NCI-H69 (cell line): ENCODE data around the gene SLC35E2B.
"Not testable (repeated sequence)": the region's sequence is repeated elsewhere in the genome, so short reads cannot be mapped to it uniquely, and the experiment has no call there.

ENCODE experiments used
- DNase-seq: peaks from one replicate; lab custom pipeline; 2025; lab: John Stamatoyannopoulos, UW

Gene SLC35E2B

DNA sequence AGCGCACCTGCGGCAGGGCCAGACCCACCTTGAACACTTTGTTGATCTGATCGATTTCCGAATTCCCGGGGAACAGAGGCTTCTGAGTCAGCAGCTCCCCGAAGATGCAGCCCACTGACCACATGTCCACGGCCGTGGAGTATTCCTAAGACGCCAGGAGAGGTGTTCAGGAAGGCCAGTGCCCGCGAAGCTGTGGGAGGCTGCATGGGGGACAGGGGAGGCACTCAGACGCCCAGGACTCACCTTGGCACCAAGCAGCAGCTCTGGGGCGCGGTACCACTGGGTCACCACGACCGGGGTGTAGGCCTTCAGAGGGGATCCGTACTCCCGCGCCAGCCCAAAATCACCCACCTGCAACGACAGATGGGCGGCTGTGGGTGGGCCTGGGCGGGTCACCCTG, 11.2 kb upstream of the SLC35E2B start:
- no peak for DNase-seq

DNA sequence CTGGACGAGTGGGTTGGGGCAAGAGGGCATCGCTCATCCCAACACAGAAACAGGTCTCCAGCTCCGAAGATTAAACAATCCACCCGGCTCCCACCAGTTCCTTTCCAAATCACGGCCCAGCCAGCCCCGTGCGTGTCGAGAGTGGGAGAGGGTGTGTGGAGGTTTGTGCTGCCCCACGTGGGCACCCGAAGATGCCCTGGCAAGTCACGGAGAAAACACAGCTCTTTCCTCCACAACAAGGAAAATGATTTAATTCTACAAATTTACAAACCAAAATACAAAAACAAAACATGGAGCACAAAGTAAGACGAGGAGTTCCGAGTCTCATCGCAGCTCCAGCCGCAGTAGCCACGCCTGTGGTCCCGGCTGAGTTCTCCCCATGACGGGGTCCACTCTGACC, 9.9 kb upstream of the SLC35E2B start:
- not testable (repeated sequence) for DNase-seq

DNA sequence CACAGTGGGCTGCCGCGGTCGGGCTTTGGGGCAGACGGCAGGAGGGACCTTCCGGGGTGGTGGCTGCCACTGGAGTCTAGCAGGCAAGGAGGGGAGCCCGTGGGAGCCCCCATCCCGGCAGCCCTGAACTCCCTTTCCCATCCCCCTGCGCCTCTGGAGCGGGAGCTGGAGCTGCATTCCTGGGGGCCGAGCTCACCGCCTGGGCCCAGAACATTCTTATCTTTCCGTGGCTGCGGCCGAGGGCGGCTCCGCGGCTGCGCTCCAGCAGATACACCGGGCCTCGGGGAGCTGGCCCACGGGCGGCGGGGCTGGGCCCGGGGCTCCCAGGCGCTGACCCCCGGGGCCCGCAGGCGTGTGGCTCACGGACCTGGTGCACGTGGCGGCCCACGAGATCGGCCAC, 8.0 kb upstream of the SLC35E2B start:
- DNase-seq = not testable (repeated sequence)

- DNase-seq = not testable (repeated sequence)
Measured at GRCh38 chr1:1700067-1700466, 7.5 kb upstream of the SLC35E2B start.

- DNase-seq = not testable (repeated sequence)
Measured at GRCh38 chr1:1699061-1699460, 6.5 kb upstream of the SLC35E2B start.

GRCh38 chr1:1697358-1698183, 5.0 kb upstream of the SLC35E2B start:
- not testable (repeated sequence) for DNase-seq

- DNase-seq = not testable (repeated sequence)
Measured at GRCh38 chr1:1696431-1697357, 4.1 kb upstream of the SLC35E2B start.

GRCh38 chr1:1692324-1692713, 276 bp downstream of the SLC35E2B start:
- peak; percentile 88 for DNase-seq

DNA sequence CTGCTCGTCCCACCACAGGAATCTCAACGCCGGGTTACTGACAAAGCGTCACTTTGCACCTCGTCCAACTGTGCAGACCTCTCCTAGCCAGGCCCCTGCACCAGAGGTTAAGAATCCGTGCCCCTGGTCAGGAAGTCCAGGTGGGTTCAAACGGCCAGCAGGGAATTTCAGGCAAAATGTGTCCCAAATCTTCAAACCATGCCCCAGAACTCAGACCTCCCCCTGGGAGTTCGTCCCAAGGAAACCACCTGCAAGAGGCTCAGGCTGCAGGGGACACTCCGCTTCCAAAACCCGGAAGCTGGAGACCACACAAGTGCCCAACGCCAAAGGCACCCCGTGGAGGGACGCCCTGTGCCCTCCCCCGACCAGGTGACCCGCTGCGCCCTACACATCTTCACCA, 1.2 kb downstream of the SLC35E2B start:
- not testable (repeated sequence) for DNase-seq

DNA sequence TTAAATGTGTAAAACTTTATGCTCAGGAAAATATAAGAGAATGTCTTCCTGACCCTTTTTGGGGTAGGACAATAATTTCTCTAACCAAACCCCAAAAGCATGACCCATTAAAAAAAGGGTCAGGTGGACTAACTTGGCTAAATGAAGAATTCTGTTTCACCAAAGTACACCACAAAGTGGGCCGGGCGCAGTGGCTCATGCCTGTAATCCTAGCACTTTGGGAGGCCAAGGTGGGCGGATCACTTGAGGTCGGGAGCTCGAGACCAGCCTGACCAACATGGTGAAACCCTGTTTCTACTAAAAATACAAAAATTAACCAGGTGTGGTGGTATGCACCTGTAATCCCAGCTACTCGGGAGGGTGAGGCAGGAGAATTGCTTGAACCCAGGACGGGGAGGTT, 3.1 kb downstream of the SLC35E2B start:
- not testable (repeated sequence) for DNase-seq

- no peak for DNase-seq
Measured at GRCh38 chr1:1687846-1688245, 4.7 kb downstream of the SLC35E2B start.

DNA sequence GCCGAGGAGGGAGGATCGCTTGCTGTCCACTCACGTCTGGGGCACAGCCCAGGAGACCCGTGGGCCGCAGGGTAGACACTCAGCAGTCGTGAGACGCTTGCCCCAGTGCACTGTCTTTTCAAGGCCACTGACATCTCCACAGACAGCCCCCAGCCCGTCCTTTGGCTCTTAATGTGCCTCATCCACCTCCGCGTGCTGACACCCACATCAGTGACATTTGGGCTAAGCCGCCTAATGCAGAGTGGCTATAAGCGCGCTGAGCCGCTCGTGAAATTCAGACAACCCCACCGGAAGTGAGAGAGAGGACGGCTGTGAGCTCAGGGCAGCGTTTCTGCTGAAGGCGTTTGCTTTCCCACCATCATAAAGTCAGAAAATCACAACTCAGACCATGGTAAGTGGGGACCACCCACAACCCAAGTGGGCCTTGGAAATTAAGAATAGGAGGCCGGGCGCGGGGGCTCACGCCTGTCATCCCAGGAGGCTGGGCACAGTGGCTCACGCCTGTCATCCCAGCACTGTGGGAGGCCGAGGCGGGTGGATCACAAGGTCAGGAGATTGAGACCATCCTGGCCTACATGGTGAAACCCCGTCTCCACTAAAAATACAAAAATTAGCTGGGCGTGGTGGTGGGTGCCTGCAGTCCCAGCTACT, 8.4 kb downstream of the SLC35E2B start:
- DNase-seq = no peak

DNA sequence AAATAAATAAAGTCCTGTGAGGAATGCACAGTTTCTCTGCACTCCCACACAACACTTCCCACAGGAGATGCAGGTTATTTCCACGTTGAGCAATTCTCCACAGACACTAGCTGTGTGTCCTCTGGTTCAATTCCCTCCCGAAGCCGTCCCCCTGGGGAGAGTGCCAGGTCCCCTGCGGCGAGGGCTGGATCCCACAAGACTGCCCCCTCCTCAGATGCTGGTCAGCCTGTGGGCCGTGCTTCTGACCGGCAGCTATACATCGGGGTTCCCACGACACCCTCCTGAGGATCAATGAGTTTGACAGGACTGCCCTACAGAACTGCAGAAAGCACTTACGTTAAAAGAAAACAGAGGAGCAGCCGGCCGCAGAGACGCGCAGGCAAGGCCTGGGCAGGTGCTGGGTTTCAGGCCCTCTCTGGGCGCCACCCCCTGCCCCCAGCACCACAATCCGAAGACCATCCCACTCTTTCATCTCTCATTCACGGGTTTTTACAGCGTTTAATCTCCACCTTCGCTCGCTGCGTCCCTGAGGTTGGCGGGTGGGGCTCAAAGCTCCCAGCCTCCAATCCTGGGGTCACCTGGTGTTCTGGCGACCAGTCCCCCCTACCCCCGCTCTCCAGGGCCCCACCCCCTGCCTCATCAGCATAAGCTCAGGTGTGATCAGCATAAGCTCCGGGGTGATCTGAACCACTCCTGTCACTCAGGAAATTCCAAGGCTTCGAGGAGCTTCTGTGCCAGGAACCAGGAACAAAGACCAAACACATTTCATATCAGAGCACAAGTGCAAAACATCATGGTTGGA, 9.3 kb downstream of the SLC35E2B start:
- DNase-seq = no peak

GRCh38 chr1:1680912-1681273, 11.7 kb downstream of the SLC35E2B start:
- DNase-seq = no peak

DNA sequence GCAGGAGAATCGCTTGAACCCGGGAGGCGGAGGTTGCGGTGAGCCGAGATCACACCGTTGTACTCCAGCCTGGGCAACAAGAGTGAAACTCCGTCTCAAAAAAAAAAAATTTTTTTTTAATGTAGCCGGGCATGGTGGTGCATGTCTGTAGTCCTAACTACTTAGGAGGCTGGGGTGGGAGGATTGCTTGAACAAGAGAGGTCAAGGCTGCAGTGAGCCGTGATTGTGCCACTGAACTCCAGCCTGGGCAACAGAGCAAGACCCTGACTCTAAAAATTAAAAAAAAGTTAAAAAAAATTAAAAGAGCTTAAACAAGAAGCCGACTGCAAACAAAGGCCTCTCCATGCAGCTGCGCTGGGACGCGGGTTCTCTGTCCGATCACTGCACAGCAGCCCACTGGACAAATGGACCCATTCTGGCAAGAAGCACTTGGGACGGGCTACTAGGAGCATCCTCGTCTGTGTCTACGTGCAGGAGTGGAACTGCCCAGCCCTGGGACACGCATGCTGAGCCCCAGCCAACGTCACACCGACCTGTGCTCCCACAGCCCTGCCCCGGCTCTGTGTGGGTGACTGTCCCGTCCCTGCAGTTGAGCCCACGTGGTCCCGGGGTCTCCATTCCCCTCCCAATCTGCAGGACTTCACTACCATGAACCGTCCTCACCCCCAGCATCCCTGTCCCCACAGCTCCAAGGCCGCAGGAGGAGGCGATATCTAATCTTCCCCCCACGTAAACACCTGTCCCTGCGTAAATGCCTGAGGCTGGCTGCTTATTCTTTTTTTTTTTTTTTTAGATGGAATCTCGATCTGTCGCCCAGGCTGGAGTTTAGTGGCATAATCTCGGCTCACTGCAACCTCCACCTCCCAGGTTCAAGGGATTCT, 12.3 kb downstream of the SLC35E2B start:
- DNase-seq = no peak

DNA sequence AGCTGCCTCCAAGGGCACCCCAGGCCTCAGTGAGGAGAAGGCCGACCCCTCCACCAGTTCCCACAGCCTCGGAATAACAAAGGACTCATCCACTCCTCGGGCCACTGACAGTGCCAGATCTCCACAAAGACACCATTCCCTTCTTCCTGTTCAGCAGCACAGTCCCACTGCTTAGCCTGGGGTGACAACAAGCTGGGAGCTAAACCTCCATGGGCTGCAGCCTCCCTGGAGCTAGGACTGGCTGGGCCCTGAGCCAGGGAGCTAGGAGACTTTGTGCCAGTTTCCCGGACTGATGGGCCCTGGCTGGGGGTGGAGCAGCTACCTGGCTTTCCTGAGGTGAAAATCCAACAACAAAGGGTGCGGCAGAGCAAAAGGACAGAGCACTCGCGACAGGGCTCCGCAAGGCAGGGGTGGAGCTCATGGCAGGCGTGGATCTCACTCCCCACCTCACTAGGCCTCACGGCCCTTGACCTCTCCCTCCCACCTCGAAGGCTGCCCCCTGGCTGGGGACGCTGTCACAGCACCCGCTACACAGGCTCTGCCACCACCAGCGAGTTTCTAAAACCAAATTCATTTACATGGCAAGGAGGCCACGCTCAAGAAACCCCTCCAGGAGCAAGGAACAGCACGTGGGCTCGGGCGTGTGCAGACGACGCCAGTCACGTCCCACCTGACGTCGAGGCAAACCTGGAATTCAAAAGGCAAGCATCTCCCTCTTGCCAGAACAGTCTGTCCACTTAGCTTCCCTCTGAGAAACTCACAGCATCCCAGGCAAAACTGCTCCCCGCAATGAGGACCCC, 13.8 kb downstream of the SLC35E2B start:
- DNase-seq = no peak

- no peak for DNase-seq
Measured at GRCh38 chr1:1677718-1678580, 14.6 kb downstream of the SLC35E2B start.

DNA sequence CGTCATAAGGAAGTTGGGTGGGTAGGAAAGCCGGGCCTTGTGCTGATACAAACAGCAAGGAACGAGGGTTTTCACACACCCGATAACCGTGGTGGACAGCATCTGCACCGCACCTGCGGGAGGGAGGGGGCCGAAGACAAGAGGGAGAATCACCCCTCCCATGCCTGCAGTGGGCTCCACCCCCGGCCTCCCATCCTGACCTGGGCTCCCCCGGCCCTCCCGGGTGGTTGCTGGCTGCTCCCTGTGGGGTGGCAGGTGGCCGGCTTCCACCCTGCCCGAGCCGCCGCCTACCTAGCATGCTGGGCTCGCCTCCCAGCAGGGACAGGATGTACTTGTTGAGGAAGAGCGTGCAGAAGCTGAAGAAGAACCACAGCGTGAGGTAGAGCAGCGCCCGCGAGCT, 16.5 kb downstream of the SLC35E2B start:
- DNase-seq = not testable (repeated sequence)

DNA sequence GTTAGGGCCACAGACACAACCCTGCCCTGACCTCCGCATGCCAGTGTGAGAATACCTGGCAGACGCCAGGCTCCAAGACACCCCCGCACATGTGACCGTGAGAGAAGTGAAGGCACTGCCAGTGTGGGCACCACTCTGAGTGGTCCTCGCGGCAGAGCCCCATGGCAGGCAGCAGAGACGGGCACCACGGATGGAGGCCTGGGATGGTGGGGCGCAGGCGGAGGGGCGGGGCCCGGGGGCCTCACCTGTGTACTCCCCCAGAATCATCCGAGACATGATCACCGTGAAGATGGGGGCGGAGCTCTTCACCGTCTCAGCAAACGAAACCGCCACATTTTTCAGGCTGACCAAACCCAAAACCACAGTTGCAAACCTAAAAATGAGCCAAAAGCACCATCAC, 17.4 kb downstream of the SLC35E2B start:
- not testable (repeated sequence) for DNase-seq
